ENCODE measurements around the gene UST.
"Not testable (repeated sequence)": the region's sequence is repeated elsewhere in the genome, so short reads cannot be mapped to it uniquely, and the experiment has no call there.

Gene UST

DNA sequence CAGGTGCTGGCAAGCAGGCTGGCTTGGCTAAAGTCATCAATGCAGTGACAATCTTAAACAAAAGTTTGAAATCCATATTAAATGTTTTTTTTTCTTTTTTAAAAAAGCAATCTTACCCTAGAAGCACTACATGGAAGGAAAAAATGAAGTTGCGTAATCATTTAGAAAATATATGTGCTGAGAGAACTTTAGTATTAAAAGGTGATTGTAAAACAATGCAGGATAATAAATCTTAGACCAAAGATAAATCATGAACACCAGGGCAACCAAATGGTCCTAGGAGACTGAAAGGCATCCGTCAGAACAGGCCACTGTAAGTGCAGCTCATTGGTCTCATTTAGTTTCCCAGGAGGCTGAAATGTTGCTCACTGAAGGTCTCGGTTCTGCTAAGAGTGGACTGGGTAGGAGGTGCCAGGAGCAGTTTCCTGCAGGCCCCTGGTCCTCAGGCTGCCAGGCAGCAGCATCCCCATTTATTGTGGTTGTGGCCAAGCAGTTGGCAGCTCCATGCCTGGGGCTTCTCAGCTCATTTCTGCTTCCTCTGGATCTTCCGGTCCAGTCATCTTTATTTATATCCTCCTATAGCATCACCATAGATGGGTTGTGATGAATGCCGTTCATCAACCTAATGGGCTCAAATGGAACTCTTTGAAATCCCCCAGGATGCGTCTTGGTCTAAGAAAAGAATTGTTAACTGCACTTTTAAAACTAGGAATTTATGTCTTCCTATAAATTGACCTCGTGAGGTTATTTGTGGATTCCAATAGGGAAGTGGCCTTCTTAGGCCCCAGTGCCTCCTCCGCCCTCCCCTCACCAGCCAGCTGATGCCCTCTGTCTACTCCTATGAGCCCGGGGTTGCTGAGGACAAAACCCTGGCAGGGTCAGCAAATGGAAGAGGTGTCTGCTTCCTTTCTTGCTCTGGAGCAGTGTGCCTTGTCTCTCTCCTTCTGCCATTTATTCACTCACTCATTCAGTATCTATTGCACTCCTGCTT lies 269.0 kb downstream of the UST start:
- DNase-seq, result no peak

DNA sequence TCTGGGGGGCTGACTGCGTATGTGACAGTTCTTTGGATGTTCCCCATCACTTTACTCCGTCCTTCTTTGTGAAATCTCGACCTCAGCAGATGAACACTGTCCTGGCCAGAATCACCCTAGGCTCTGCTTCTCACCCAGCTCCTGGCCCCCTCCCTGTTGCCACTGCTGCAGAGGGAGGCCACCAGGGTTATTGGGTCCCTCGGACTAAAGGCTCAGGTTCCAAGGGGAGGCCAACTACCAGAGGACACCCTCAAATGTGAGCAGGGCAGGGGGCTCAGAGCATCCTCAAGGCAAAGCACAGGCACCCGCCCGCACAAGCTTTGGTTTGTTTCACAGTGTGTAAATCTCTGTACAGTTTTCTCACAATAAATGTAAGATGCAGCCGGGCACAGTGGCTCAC lies 269.9 kb downstream of the UST start:
- no peak for DNase-seq

DNA sequence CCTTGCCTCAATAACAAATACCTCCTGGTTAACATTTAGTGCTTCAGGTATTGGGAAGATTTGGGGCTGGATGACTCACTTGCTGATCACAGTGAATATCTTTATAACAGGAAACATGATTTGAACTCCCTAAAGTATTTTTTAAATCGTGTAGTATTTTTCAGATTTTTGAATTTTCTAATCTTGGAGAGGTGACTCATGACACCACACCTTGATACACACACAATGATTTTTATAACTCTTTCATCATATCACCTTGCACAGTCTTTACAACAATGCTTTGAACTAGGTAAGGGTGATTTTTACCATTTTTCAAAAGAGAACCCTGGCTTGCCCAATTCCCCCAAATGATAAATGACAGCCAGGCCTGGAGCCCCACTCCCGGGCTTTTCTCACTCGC lies 273.5 kb downstream of the UST start:
- no peak for DNase-seq

DNA sequence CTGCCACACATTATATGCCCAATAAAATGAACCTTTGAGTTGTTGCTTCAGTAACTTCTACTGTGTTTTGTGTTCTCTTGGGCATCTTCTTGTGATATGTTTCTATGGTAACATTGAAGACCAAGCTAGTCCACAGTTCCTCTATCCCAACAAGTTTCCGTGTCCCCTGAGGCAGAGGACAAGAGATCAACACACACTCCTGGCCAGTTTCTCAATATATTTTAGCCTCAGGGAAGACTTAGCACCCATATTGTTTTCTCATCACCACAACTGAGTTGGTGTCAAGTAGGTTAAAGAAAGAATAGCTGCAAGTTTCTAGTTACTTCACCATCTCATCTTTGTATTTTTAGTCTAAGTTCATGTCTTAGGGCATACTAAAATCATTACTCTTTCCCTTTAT lies 277.5 kb downstream of the UST start:
- no peak for DNase-seq

DNA sequence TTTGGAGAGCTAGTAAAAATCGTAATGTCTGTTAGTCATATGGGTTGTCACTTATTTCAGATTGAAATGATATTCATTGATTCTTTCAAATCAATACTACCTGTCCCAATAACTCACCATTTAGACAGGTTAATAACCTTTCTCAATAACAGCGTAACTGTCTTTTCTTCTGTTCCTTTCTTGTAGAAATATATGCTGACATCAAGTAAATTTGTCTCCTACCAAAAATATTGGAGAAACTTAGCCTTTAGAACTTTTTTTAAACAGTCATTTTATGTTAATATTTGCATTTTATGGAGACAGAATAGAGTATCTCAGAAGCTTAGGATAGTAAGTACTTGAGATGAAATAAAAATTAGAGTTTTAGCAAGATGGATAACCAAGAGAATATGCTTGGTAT lies 278.2 kb downstream of the UST start:
- no peak for DNase-seq

DNA sequence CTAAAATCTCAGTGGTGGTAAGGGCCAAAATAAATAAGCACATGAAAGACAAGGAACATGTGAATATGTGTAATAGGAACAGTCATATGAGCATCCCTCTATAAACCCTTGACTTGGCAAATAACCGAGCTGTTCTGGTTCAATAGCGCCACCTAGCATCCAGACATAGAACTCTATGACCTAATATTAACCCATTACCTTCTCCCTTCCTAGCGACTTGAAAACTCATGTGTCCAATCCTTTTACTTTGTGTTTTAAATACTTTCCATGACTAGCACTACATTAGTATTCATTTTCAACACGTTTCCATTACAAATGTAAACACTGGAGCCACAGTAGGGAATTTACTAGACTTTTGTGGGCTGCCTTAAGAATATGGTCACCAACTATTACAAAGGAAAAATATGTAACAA lies 279.7 kb downstream of the UST start:
- no peak for DNase-seq

DNA sequence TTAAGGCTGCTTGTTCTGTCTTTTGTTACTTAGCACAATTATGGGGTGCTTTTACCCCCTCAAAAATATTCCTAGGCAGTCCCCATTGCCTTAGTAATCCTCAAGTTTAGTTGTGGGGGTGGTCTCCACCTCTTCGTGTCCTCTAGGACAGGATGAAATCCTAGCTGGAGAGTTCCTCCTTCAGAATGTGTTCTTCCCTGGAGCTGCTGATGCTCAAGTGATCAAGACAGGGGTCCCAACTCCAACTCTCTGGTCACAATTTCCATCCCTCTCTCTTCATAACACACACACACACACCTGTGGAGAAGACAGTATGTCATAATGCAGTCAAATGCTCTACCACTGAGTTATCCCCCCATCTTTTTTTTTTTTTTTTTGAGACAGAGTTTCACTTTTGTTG lies 280.7 kb downstream of the UST start:
- DNase-seq, result no peak

DNA sequence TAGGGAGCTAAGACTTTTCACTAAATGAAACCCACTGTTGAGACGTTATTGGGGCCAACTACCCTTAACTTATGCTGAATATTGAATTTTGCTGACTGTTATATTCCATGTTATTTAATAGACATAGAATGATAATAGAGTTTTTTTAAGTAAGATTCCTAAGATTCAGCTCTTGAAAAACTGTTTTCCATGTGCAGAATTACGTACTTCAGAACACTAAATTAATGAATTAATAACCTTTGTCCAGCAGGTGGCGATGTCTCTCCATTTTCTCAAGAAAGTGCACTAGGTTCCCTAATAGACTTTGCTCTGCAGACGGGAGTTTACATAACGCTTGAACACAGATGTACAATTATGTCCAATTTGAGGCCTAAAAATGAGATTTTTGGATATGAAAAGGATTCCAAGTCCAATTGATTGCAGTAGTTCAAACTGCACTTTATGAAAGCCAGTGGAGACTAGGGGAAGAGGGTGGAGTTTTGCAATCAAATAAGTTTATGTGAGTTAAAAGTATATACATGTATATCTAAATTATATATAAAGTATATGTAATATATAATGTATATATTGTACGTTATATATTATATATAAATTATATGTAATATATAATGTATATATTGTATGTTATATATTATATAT lies 282.1 kb downstream of the UST start:
- DNase-seq, result peak; percentile 68

DNA sequence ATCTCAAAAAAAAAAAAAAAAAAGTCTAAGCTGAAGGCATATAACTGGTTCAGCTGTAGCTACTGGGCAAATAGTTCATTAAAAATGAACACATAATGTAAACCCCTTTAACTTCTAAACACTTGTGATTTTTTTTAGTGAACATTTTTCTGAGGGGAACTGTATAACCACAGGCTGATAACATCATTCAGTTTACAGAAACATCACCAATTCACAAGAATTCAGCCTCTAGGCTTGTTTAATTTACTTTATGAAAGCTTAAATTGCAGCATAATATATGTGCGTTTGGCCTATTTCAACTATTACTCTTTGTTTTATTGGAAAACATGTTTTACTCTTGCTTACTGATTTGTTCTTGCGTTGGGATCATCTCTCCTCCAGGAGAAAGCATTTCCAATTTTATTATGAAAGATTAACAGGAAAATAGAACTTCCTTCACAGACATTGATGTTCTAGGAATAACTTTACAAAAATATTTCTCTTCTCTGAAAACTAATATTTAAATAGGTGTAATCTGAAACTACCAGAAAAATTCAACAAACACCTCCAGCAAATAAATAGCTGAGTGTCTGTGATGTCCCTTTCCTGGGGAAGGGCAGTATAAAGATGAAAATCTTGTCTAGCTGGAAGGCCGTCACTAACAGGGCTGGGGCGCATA lies 284.5 kb downstream of the UST start:
- no peak for DNase-seq

DNA sequence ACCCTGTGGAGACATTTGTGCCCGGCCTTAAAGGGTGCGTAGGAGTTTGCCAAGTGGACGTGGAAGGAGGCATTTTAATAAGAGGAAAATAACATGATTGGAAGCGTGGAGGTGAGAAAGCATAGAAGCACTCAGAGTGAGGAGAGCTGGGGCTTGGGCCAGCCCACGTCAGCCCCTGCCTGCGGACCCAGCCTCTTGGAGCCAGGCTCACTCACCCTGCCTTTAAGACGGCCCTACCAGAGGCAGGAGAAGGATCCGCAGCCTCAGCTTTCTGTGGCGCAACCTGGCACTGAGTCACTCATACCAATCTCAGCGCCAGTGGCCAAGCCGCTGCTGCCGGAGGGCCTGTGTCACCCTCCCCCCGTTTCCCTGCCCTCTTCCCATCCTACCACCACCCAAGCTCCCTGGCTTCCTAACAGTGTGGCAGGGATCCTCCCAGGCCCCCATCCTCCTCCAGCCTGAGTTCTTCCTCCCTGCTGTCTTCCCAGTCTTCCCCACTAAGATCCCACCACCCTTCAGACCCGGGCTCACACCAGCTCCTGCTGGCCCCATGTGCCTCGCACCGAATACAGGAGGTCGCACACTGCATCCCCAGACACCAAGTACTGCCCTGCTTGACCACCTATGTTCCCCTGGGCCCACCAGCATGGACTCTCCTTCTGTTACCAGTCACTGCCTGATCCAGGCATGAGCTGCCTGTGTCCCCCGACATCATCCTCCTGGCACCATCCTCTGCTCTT lies 285.2 kb downstream of the UST start:
- no peak for DNase-seq

DNA sequence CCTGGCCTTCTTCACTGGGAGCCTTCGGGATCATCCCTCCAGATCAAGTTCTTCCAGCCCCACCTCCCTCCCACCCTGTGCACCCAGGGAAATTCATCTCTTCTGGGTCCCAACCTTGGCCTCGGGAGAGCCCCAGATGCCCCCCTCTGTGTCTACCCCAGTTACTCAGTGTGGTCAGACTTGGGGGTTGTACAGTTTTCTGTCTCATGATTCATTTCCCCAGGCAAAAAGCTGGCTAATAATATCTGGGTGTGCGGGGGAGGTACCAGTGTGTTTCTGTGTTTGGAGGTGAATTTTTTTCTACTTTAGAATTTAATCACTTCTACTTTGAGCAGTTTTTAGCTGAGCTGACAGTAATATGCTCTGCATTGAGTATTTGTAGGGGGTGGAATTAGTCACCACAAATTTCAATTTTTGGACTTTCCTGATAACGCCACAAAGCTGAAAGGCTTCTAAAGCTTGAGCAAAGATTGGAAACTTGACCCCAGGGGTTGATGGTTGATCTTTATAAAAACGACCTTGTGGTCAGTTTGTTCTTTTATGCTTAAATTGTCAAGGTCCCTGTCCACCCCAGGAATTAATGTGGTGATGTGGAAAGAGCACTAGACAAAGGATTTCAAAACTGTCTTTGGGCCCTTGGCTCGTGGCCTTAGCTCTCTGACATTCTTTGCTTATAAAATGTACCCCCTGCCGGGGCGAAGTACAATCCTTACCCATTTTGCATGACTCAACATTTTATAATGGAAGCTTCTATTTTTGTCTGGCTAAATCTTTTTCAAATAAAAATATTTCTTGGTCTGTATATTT lies 286.0 kb downstream of the UST start:
- DNase-seq, result peak; percentile 27

DNA sequence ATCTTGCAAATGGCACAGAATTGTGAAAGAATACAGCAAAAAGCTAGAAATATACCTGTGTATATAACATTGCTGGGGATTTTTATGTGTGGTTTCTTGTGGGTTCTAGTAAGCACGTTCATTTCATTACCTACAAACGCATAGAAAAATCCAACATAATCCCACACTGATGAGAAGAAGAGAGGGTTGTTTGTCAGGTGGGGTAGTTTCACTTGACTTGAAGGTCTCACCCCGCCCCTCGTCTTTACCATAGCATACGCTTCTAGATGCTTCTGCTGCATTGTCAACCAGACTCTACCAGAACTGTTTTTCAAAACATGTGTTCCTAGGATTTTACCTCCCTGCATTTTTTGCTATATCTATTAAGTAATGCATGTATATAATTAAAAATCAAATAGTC lies 286.6 kb downstream of the UST start:
- no peak for DNase-seq

DNA sequence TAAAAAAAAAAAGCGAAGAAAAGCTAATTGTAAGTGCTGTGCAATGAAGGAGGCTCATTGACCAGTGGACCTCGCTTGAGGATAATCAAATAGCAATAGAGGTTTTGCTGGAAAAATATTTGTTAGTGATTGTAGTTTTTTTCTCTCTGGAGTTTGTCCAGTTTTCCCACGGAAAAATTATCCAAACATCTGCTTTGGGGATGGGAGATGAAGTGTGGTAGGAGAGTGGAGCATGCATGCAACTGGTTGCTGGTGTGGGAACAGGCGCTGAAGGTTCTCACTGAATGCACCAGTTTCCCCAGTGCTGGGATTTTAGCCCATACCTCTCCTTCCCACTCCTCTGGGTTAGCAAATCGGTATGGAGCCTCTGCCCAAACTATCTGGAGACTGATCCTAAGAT lies 288.9 kb downstream of the UST start:
- DNase-seq, result no peak

DNA sequence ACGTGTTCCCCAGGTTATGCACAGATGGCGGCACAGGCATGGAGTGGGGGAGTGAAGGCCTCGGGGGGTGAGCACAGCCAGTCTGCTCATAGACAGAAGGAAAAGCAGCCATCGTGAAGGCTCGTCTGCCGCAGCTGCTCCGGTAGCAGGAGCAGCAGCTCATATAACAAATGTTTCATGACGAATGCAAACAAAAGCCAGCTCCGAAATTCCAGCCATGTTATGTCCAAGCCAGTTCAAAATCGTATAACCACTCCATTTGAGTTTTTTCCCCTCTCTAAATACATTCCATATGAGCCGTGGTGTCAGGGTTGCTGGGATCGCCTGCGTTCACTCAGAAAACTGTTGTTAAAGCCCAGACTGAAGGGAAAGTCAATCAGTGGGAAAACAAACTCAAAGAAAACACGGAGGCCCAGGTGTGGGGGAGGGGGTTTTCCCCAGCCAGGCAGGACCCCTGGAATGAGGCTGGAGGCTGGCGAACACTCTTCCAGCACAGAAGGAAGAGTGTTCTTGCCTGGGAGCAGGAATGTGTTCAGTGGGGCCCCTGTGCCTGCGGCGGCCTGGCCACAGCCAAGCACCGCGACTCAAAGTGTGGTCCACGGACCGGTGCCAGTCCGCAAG lies 290.3 kb downstream of the UST start:
- DNase-seq, result no peak

DNA sequence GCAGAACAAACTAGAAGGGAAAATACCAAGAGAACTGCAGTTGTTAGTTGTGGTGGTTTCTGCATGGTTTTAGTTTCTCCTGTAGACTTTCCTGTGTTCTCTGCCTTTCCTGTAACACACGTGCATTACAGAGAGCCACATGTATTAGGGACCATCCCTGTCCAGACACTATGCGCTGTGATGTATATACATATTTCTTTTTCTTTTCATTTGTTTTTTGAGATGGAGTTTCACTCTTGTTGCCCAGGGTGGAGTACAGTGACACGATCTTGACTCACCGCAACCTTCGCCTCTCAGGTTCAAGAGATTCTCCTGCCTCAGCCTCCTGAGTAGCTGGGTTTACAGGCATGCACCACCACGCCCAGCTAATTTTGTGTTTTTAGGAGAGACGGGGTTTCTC lies 292.2 kb downstream of the UST start:
- DNase-seq, result not testable (repeated sequence)

DNA sequence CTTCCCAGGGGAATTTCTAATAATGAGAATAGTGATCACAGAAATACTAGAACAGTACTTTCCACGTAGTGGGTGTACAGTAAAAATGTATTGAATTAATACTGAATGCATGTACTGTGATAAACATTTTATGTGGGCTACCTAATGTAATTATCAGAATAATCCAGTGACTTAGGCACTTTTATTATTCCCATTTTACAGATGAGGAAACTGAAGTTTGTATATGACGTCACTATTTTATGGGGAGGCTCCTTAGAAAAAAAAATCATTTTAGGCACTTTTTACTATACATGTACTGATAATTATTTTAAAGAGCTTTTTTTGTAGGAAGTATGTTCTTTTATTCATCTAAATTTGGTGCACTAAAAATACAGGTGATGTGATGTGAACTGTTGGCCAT lies 295.1 kb downstream of the UST start:
- DNase-seq, result no peak

DNA sequence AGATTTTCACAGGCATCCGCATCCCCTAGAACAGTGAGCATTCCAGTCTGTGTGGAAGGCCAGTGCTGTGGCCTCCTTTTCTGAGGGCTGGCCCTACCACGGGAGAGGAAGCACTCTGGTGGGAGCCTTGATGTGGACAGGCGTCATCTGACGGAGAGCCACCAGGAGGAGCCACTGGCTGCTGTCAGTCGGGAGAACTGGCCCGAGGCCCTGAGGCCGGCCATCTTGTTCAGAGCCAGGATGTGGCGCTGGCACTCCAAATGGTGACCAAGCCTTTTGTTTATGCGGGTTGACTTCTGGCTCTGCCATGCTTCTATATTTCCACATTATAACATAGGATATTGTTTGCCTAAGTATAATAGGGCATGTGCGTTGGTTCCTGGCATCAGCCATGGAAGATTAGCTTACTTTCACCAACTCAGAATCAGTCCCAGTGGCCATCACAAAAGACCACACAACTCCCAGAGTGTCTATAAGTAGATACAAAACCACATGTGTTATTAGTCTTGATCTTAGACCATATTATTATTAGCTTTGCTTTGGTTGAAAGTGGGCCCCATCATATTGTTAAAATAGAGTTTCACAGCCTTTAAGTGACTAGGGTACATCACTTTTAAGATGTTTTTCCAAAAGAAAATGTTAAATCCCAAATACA lies 296.8 kb downstream of the UST start:
- DNase-seq, result no peak

DNA sequence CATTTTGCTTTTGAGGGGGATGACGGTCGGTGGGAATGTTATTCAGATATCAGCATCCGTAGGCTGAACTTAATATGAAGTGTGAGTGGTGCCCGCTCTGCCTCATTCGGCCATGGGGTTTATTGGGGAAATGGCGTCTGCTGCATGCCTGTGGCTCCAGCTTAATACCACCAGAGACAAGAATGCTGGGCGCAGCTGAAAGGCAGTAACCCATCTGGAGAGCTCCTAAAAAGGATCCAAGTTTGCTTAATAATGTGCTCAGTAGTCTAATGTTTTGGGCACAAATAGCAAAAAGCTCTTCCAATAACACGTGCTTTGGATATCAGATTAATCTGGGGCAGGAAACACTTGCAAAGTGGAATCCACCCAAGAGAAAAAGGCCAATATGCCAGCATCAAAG lies 297.7 kb downstream of the UST start:
- DNase-seq, result no peak

DNA sequence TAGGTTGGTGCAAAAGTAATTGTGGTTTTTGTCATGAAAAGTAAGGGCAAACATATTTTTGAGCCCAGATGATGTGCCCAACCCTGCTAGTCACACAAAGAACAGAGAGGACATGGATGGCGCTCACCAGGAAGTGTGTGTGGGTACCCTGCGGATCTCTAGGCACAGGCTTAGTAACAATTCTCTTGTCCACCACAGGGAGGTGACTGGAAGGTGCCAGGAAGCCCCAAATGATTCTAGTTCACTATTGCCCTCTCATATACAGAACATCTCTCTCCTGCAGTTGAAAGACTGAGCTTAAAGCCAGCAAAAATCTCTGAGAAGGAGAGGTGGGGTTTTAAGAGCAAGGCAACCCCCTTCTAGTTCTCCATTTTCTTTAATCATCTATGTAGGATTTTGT lies 298.6 kb downstream of the UST start:
- no peak for DNase-seq

DNA sequence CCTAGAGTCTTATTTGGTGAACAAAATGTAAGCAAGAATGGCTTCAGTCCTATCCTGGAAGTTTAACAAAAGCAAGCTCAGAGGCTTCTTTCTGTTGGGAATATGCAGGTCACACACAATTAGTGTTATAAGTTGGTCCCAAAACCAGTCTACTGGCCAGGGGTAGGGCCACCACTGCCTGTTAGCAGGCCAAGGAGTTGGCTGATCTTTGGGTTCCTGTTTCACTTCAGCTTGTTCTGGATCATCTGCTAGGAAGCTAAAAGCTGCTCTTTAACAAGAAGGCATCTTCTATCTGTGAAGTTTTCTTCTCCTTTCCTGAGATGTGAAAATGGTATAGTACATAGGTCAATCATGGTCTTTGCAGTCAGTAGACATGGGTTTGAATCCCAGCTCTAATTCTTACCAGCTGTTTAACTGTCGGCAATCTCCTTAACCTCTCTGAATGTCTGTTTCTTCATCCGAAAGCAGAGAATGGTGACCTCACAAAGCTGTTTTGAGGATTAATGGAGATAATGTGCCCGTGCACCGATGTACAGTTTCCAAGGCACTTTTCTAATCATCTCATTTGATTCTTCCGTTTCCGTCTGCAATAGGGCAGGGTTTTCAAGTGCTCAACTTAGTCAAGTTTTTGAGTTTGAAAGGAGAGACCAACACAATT lies 299.5 kb downstream of the UST start:
- DNase-seq, result no peak

DNA sequence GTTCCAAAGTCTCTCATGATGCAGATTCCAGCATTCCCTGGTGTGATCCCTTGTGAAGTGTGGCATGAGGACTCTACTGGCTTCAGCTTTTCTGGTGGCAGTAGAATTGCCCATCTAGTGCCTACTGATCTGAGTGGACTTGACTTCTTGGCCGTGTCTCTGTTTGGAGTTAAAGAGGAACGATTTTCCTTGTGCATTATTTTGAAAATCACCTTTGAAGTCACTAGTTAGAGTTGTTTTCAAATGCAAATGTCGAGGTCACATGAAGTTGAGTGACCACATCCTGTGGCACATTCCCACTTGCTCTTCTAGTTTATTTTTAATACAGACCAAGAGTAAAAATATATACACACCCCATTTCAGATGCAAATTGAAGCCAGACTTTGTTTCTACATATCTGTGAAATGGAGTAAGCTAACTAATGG lies 300.0 kb downstream of the UST start:
- DNase-seq, result no peak
